GM13977 (cell line): ENCODE results near the gene PI4K2A.

Source experiments
- DNase-seq: peaks from one replicate; pipeline ENCODE4 v3.0.0; 2012; ENCODE audit warnings: low spot score
- CTCF ChIP-seq: IDR thresholded peaks from 2 replicates; pipeline ENCODE4 v1.5.1; 2012; ENCODE audit warnings: mild to moderate bottlenecking, control low read depth; ENCODE audit not compliant: insufficient read depth; ENCODE audit errors: extremely low read depth, missing control alignments
- in situ Hi-C: fragments of 300-500 bp; cut with MboI; formaldehyde crosslinking; loops from one replicate; pipeline ENCODE4 v1.12.0; 2022; ENCODE audit warnings: low sequenced_read_pairs, low pct_unique_long_range_greater_than_20kb, mixed read lengths, inconsistent platforms; ENCODE audit not compliant: unreplicated experiment

PI4K2A gene

GRCh38 chr10:97656777-97657176 lies 16.3 kb downstream of the PI4K2A start:
- no peak for TF ChIP-seq CTCF
- in situ Hi-C loops: no loop called here
- DNase-seq: no peak

GRCh38 chr10:97659589-97659988 lies 19.1 kb downstream of the PI4K2A start:
- DNase-seq: no peak
- in situ Hi-C loops: no loop called here

GRCh38 chr10:97664282-97664850 lies 23.9 kb downstream of the PI4K2A start:
- no peak for DNase-seq
- in situ Hi-C loops: no loop called here
- TF ChIP-seq CTCF: no peak

More at GRCh38 chr10:97659589-97659988, 19.1 kb downstream of the PI4K2A start:
- TF ChIP-seq CTCF: no peak

GRCh38 chr10:97666992-97667391 lies 26.5 kb downstream of the PI4K2A start:
- no peak for TF ChIP-seq CTCF
- in situ Hi-C loops: no loop called here
- DNase-seq: no peak

GRCh38 chr10:97667463-97667862 lies 27.0 kb downstream of the PI4K2A start:
- no peak for DNase-seq
- TF ChIP-seq CTCF: no peak
- in situ Hi-C loops: no loop called here

GRCh38 chr10:97669571-97669970 lies 29.1 kb downstream of the PI4K2A start:
- in situ Hi-C loops: no loop called here
- DNase-seq: no peak
- TF ChIP-seq CTCF: no peak
